Neural progenitor cell (in vitro differentiated cells): ENCODE measurements around the gene LRRC36. TPM values are rescaled to one million over a fixed set of nuclear protein-coding genes. Genes with fewer than 3 reads are reported as not detected.

ENCODE experiments used
- DNase-seq: peaks from one replicate; pipeline ENCODE4 v3.0.0-alpha.2; 2016; ENCODE audit warnings: low spot score
- H2AFZ ChIP-seq: fragments of 200-600 bp; sonication (generic); replicated peaks from 2 replicates; pipeline ENCODE4 v1.6.1; 2016; ENCODE audit warnings: antibody characterized with exemption
- H3F3A ChIP-seq: fragments of 200-600 bp; sonication (generic); 2 replicates; pipeline ENCODE4 v1.6.1; 2016; ENCODE audit warnings: antibody characterized with exemption, low read depth
- H3K27ac ChIP-seq: fragments of 200-600 bp; sonication (generic); 2 replicates; pipeline ENCODE4 v1.5.1; 2016; ENCODE audit warnings: mild to moderate bottlenecking
- H3K27me3 ChIP-seq: fragments of 200-600 bp; sonication (generic); 2 replicates; pipeline ENCODE4 v1.6.1; 2016; ENCODE audit warnings: mild to moderate bottlenecking, moderate library complexity
- H3K36me3 ChIP-seq: fragments of 200-600 bp; sonication (generic); 2 replicates; pipeline ENCODE4 v1.5.1; 2016
- H3K4me1 ChIP-seq: fragments of 200-600 bp; sonication (generic); 2 replicates; pipeline ENCODE4 v1.6.1; 2016; ENCODE audit warnings: mixed run types
- H3K4me2 ChIP-seq: fragments of 200-600 bp; sonication (generic); 2 replicates; pipeline ENCODE4 v1.6.1; 2016
- H3K4me3 ChIP-seq: fragments of 200-600 bp; sonication (generic); 2 replicates; pipeline ENCODE4 v1.5.1; 2016
- H3K79me2 ChIP-seq: fragments of 200-600 bp; sonication (generic); 2 replicates; pipeline ENCODE4 v1.6.1; 2016; ENCODE audit warnings: low read depth
- H3K9ac ChIP-seq: fragments of 200-600 bp; sonication (generic); 2 replicates; pipeline ENCODE4 v1.6.1; 2016
- H3K9me3 ChIP-seq: fragments of 200-600 bp; sonication (generic); 2 replicates; pipeline ENCODE4 v1.5.1; 2016; ENCODE audit warnings: low read depth
- H4K20me1 ChIP-seq: fragments of 200-600 bp; sonication (generic); 2 replicates; pipeline ENCODE4 v1.6.1; 2016; ENCODE audit warnings: low read depth
- H3K27ac Mint-ChIP-seq: 3 replicates; pipeline ENCODE4 v1.8.0; 2021; ENCODE audit warnings: mixed read lengths
- H3K27me3 Mint-ChIP-seq: 2 replicates; pipeline ENCODE4 v1.8.0; 2022; ENCODE audit warnings: low read depth, mild to moderate bottlenecking, inconsistent platforms, moderate library complexity, mixed read lengths; ENCODE audit not compliant: insufficient read depth
- H3K36me3 Mint-ChIP-seq: 3 replicates; pipeline ENCODE4 v1.8.0; 2021; ENCODE audit warnings: mixed read lengths
- H3K4me1 Mint-ChIP-seq: 3 replicates; pipeline ENCODE4 v1.8.0; 2021; ENCODE audit warnings: mixed read lengths
- H3K4me3 Mint-ChIP-seq: 3 replicates; pipeline ENCODE4 v1.8.0; 2021; ENCODE audit warnings: mild to moderate bottlenecking, moderate library complexity, mixed read lengths
- H3K9me3 Mint-ChIP-seq: 3 replicates; pipeline ENCODE4 v1.8.0; 2020; ENCODE audit warnings: mixed read lengths
- EZH2 ChIP-seq: fragments of 200-600 bp; sonication (generic); IDR thresholded peaks from 2 replicates; pipeline ENCODE4 v1.6.1; 2017; ENCODE audit warnings: antibody characterized with exemption, mild to moderate bottlenecking, moderate library complexity
- EZH2phosphoT487 ChIP-seq: fragments of 200-600 bp; sonication (generic); IDR thresholded peaks from 2 replicates; pipeline ENCODE4 v1.6.1; 2017; ENCODE audit warnings: antibody characterized with exemption
- total RNA-seq: library from RNA; depleted of rRNA; stranded (reverse); fragments of >200 nt; gene quantifications from 2 replicates; pipeline ENCODE4 v1.2.3, GENCODE V29; 2015; ENCODE audit warnings: low replicate concordance
- TF ChIP-seq, protein P1 (sequence below): fragments of 200-600 bp; sonication (generic); IDR thresholded peaks from 2 replicates; pipeline ENCODE4 v1.5.1; 2017; ENCODE audit warnings: antibody characterized with exemption, mild to moderate bottlenecking

The LRRC36 gene
- total RNA-seq, 1 donor from 2014 or later, result not detected

- Mint-ChIP-seq H3K27me3 (peaks cover 39% of the 10 kb centered on the region), H3K36me3 (no peaks in the 10 kb centered on the region), H3K27ac (no peak overlapping the region), H3K4me3 (peak overlapping the region; percentile 84), H3K4me1 (peaks cover 28% of the 10 kb centered on the region), H3K9me3 (no peaks in the 10 kb centered on the region)
- peak; percentile 57 for DNase-seq
- TF ChIP-seq, protein P1, sequence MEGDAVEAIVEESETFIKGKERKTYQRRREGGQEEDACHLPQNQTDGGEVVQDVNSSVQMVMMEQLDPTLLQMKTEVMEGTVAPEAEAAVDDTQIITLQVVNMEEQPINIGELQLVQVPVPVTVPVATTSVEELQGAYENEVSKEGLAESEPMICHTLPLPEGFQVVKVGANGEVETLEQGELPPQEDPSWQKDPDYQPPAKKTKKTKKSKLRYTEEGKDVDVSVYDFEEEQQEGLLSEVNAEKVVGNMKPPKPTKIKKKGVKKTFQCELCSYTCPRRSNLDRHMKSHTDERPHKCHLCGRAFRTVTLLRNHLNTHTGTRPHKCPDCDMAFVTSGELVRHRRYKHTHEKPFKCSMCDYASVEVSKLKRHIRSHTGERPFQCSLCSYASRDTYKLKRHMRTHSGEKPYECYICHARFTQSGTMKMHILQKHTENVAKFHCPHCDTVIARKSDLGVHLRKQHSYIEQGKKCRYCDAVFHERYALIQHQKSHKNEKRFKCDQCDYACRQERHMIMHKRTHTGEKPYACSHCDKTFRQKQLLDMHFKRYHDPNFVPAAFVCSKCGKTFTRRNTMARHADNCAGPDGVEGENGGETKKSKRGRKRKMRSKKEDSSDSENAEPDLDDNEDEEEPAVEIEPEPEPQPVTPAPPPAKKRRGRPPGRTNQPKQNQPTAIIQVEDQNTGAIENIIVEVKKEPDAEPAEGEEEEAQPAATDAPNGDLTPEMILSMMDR, result no peak
- peak; percentile 99 for TF ChIP-seq EZH2
- peak; percentile 97 for TF ChIP-seq EZH2phosphoT487
- H4K20me1 ChIP-seq, result no peaks in the 10 kb centered on the region
- H3F3A ChIP-seq, result peaks cover 13% of the 10 kb centered on the region
- H3K9me3 ChIP-seq, result no peaks in the 10 kb centered on the region
- peak overlapping the region; percentile 59 for H3K4me3 ChIP-seq
- H3K9ac ChIP-seq, result no peak overlapping the region
- H3K4me1 ChIP-seq, result peaks cover 18% of the 10 kb centered on the region
- H3K4me2 ChIP-seq, result peak overlapping the region; percentile 94
- H2AFZ ChIP-seq, result peak overlapping the region; percentile 88
- no peak overlapping the region for H3K27ac ChIP-seq
- H3K36me3 ChIP-seq, result no peaks in the 10 kb centered on the region
- H3K27me3 ChIP-seq, result peaks cover 54% of the 10 kb centered on the region
- no peaks in the 10 kb centered on the region for H3K79me2 ChIP-seq
Observed at GRCh38 chr16:67430504-67430976, 103.9 kb downstream of the LRRC36 start.

- peak within 1 kb of the TSS; percentile 84 for H3K4me3 Mint-ChIP-seq
- peaks cover 28% of the 10 kb centered on the region for H3K4me1 Mint-ChIP-seq
- peak within 1 kb of the TSS; percentile 94 for H3K4me2 ChIP-seq
- H3K9me3 Mint-ChIP-seq, result no peaks in the 10 kb centered on the region
- H3K4me1 ChIP-seq, result peaks cover 18% of the 10 kb centered on the region
- peaks cover 13% of the 10 kb centered on the region for H3F3A ChIP-seq
- peaks cover 39% of the 10 kb centered on the region for H3K27me3 Mint-ChIP-seq
- no peaks in the 10 kb centered on the region for H3K36me3 Mint-ChIP-seq
- H4K20me1 ChIP-seq, result no peaks in the 10 kb centered on the region
- H3K9ac ChIP-seq, result no peak within 1 kb of the TSS
- no peaks in the 10 kb centered on the region for H3K79me2 ChIP-seq
- H3K9me3 ChIP-seq, result no peaks in the 10 kb centered on the region
- H3K4me3 ChIP-seq, result peak within 1 kb of the TSS; percentile 59
- no peaks in the 10 kb centered on the region for H3K36me3 ChIP-seq
- DNase-seq, result peak; percentile 91
- no peak within 1 kb of the TSS for H3K27ac Mint-ChIP-seq
- no peak within 1 kb of the TSS for H3K27ac ChIP-seq
- H3K27me3 ChIP-seq, result peaks cover 54% of the 10 kb centered on the region
- peak within 1 kb of the TSS; percentile 88 for H2AFZ ChIP-seq
- TF ChIP-seq EZH2 (no peak), EZH2phosphoT487 (no peak)
- TF ChIP-seq, protein P1, result peak; percentile 21
Observed at GRCh38 chr16:67430977-67431774, 104.6 kb downstream of the LRRC36 start, which contains the start of gene HSD11B2. HSD11B2 (plus strand) TSS chr16:67431121; CDS start chr16:67431249, 128 bp downstream.

DNA sequence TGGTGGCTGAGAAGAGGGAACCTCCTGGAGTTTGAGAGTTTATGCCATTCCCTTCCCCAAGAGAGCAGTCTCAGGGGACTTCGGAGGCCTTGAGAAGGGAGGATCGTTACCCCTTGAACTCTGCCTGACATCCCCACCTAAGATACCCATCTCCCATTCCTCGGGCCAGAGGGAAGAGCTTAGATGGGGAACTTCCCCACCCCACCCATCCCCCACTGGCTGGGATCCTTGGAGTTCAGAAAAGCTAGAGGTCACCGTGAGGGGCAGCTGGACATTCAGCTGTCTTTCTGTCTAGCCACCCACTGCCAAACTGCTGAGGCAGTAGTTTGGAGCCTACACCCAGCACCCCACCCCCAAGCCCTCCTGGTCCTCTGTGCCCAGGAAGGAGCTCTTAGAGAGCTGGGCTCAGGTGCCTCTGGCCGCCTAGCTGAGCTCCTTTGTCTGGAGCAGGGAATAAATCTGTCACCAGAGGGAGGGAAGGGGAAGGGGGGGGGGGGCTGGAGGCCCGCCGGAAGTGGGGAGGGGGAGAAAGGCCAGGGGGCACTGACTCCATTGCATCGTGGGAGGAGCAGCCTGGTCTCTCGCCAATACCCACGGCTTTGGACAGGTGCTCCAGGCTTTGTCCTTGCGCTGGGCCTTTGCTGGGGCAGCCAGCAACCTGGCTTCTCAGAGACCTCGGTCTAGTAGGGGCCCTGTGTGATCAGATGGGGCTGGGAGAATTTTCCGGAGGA lies 105.3 kb downstream of the LRRC36 start:
- no peaks in the 10 kb centered on the region for H3K36me3 ChIP-seq
- H3K27me3 ChIP-seq, result peaks cover 54% of the 10 kb centered on the region
- Mint-ChIP-seq H3K27me3 (peaks cover 39% of the 10 kb centered on the region), H3K9me3 (no peaks in the 10 kb centered on the region), H3K4me3 (peak overlapping the region; percentile 80), H3K36me3 (no peaks in the 10 kb centered on the region), H3K27ac (peak overlapping the region; percentile 82), H3K4me1 (peaks cover 28% of the 10 kb centered on the region)
- H3K4me1 ChIP-seq, result peaks cover 18% of the 10 kb centered on the region
- H3K79me2 ChIP-seq, result no peaks in the 10 kb centered on the region
- no peak overlapping the region for H3K27ac ChIP-seq
- peak; percentile 44 for DNase-seq
- TF ChIP-seq EZH2 (no peak), EZH2phosphoT487 (no peak)
- TF ChIP-seq, protein P1, result no peak
- H3K9ac ChIP-seq, result no peak overlapping the region
- H3K4me2 ChIP-seq, result peak overlapping the region; percentile 94
- H3K9me3 ChIP-seq, result no peaks in the 10 kb centered on the region
- no peaks in the 10 kb centered on the region for H4K20me1 ChIP-seq
- H3K4me3 ChIP-seq, result peak overlapping the region; percentile 59
- peak overlapping the region; percentile 76 for H2AFZ ChIP-seq
- H3F3A ChIP-seq, result peaks cover 13% of the 10 kb centered on the region
